H4 (cell line): ENCODE results near the gene ZFR. TPM values are rescaled to one million over a fixed set of nuclear protein-coding genes. Genes with fewer than 3 reads are reported as not detected.
A peak's percentile ranks its signal among the peaks of the same experiment; 100 is the strongest.
"Not testable (repeated sequence)": the region's sequence is repeated elsewhere in the genome, so short reads cannot be mapped to it uniquely, and the experiment has no call there.

Experiments
- DNase-seq: peaks from one replicate; pipeline ENCODE4 v3.0.0-alpha.2; 2015; ENCODE audit warnings: low spot score
- total RNA-seq: library from RNA; depleted of rRNA; stranded (reverse); fragments of >200 nt; shearing (Covaris generic); gene quantifications from 2 replicates; pipeline ENCODE4 v1.2.3, GENCODE V29; 2014

ZFR gene
- total RNA-seq, 1 experiment from 2014 or later, result 75.6 TPM

DNA sequence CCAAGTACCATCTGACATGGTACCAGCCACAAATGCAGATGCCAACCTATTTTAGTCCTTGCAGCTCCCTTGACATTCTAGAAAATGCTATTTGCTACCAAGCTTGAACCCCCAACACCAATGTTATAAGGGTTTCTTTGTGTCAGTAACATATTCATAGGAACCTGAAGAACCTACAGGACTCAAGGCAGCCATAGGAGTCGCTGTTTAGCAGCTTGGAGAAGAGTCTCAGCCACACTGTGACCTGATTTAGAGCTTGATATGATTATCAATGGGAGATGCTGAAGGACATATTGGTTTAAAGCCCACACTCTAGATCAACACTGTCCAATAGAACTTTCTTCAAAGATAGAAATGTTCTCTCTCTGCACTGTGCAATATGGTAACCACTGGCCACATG, 6.4 kb upstream of the ZFR start:
- no peak for DNase-seq

DNA sequence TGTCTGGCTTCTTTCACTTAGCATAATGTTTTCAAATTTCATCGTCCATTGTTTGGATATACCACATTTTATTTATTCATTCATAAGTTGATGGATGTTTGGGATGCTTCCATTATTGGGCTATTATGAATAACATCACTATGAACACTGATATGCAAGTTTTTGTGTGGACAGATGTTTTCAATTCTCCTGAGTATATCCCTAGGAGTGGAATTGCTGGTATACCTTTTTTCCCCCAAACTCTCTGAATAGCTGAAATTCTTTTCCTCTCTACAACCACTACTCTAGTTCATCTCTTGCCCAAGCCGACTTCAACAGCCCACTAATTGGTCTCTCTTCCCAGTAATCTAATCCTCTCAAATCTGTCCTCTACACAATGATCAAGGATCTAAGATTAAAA, 4.7 kb upstream of the ZFR start:
- DNase-seq, result no peak

DNA sequence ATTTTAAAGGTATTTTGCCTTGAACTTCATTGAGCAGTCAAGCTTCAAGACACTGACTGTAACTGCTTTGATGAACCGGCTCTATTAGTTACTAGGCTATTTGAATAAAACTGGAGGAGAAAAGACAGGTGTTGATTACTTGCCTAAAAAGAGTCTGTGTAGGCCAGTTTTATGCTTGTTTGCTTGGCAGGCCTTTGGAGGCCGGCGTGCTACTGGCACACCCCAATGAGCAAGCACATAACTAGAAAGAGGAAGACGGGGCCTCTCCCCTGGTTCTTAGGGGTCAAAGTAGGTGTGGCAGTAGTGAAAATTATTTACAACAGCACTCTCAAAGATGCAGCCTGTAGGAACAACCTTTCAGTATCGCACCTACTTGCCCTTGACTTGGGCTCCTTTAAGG, 2.1 kb upstream of the ZFR start:
- DNase-seq, result no peak

DNA sequence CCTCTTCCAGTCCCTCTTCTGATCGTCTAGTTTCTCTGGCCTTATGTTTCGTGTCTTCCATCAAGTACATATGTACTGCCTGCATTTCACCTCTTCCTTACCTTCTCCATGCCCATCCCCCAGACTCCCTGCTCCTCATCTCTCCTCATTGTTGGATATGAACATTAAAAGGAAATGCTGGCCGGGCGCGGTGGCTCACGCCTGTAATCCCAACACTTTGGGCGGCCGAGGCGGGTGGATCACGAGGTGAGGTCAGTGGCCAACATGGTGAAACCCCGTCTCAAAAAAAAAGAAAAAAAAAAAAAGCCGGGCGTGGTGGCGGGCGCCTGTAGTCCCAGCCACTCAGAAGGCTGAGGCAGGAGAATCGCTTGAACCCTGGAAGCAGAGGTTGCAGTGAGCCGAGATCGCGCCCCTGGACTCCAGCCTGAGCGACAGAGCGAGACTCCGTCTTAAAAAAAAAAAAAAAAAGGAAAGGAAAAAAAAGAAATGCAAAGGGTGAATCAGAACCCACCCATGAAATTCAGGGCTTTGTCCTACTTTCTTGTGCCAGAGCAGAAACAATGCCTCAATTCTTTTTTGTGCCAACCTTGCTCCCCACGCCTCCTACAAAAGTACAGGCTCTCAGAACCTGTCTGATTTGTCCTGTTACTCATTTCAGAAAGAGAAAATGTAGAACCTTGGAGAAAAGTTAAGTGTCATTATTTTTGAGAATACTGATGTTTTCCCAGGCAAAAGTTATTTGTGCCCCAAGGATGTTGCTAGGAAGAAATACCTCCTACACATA, 1.5 kb upstream of the ZFR start:
- DNase-seq, result no peak

DNA sequence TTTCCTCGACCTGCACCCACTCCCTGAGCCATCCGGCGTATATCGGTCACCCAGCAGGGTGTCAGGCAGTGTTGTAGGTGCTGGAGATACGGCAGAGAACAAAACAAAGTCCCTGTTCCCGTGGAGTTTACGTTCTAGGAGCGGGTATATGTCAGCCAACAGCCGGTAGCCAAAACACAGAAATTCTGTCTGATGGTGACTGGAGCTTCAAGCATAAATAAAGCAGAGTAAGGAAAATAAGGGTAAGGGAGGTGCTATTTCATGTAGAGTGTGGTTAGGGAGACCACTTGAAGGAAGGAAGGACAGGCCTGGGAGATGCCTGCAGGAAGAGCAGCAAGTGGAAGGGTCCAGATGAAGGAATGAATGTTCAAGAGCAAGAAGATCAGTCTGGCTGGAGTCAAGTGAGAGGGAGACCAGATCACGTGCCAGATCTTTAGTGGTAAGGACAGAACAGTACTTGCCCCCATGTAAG, 783 bp upstream of the ZFR start:
- DNase-seq, result no peak

DNA sequence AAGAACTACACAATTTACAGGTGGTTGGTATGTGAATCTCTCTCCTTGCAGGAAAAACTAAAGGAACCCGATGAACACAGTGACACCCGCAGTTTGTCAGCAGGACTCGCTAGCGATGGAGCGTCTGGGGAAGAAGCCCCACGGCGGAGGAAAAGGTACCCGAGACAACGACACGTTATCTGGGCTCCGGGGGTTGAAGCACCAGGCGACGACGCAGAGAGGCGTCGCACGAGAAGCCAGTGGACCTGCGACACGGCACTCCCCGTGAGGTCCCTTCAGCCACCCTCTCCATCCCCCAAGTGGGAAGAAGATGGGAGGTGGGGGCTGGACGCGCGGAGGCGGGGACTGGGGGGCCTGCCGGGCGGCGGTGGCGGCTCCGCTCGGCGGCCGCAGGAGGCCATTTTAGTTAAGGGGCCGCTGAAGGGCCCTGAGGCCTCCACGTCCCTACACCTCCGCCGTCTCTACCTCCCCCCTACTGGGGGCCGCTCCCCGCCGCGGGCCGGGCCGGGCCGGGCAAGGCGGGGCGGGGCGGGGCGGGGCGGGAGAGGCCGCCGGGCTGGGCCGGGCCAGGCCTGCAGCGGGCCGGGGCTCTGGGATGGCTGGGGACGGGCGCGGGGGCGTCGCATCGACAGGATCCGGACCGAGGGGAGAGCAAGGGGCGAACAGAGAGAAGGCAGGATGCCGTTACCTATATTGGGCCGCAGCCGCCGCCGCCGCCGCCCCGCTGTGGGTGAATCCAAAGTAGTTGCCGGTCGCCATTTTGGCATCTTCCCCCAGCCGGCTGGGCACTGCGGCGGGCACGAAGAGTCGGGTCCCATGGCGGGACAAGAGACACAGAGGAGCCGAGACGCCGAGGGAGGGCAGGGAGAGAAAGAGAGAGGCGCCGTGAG, 754 bp downstream of the ZFR start:
- peak; percentile 32 for DNase-seq

DNA sequence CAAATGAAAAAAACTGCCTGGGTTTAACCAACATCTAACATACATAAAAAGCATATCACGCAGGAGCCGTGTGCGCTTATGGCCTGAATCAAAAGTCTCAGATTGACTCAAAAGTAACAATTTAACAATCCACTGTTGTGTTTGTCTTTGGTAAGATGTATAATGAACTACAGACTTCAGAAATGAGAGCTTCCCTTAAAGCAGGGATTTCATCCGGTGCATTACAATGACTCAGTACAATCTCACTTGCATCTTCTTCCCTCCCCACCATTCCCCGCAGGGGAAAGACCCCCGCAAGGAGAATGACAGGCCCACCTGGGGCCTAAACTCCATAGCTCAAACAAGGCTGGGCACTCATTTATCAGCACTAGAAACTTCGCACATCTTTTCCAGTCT, 1.4 kb downstream of the ZFR start:
- DNase-seq, result no peak

DNA sequence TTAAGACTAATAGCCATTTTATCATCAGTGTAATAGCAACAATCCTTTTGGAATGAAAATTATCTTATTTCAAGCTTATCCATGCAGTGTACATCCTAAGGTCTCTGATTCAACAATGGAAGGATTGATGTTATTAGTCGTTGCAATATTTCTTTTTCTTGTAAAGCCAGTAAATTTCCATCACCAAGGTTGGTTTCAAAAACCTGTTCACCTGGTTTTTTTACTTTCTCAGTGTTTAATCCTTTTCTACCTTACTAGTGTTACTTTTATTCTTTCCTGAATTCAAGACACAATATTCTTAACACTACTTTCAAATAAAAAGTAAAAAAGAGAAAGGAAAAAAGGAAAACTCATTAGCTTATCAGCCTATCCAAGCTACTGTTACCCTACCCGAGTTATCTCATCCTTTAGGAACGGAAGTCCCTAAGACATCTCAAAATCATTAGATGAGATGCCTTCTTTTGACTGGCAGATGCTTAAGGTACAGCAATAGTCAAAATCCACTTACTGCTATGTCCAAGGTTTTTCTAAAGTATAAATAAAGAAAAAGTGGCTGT, 5.4 kb downstream of the ZFR start:
- no peak for DNase-seq

DNA sequence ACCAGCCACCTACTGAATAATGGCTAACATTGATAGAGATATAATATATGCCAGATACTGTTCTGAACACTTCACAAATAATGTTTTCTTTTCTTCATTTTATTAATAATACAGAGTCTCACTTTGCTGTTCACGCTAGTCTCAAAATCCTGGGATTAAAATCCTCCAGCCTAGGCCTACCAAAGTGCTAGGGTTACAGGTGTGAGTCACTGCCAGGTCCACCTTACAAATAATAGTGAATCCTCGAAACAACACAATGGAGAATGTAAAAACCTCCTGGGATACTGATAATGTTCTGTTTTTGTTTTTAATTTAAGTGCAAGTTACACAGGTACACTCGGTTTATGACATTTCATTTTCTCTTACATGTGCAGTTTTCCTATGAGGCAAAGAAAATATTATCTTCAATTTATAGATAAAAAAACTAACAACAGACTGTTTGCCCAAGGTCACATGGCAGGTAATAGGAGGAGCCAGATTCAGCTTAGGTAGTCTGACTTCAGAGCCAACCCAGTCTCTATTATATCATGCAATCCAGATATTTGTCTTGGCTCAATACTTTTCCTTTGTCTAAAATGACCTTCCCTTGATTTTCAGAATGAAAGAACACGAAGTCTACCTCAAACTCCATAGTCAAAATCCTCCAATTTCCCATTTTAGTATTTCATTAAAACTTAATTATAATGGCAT, 7.8 kb downstream of the ZFR start:
- DNase-seq, result no peak

DNA sequence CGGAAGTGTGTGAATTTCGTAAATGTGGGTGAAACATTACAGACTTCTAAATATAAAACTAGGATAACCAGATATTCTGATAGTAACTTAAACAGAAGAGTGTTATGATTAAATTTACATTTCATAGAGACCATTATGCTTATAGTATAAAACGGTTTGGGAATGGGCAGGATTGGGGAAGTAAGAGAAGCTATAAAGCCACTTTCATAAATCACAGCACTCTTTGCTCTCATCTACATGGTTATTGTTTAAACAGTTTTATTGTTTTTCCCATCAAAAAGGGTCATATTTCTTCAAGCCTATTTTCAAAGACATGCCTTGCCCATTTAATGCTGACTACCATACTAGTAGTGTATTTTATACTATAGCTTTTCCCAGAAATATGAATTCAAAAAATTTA, 9.2 kb downstream of the ZFR start:
- DNase-seq, result no peak

DNA sequence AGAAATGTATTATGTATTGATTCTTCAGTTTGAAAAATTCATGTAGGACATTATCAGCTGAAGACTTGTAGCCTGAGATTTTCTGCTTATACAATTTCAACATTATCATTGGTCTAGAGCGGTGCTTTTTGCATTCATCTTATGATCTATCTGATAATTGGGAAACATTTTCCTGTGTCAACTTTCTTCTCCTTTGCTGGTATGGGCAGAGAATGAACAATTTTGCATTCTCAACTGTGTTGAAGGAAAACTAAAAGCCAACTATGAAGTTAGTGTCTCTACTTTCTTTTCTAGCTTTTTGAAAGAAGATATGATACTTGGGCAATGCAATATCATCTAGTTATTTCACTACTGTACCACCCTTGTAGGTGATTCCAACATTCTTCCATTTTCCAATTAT, 10.3 kb downstream of the ZFR start:
- no peak for DNase-seq

DNA sequence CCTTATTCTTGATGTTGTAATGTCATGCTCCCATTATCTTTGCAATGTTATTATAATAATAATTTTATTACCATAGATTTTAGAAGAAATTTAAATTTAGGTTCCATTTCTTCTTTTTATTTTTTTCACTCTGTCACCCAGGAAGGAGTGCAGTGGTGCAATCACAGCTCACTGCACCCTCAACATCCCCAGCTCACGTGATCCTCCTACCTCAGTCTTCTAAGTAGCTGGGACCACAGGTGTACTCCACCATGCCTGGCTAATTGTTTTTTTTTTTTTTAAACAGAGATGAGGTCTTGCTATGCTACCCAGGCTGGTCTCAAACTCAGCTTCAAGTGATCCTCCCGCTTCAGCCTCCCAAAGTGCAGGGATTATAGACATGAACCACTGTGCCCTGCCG, 11.9 kb downstream of the ZFR start:
- DNase-seq, result no peak

DNA sequence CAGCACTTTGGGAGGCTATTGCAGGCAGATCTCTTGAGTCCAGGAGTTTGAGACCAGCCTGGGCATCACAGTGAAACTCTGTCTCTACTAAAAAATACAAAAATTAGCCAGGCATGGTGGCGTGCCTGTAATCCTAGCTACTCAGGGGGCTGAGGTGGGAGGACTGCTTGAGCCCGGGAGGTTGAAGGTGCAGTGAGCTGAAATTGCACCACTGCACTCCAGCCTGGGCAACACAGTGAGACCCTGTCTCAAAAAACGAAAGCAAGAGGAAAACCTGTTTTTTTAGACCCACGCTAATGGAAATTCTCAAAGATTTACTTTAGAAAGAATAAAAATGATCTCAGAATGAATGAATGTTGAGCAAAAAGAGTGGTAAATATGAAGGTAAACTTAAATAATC, 13.7 kb downstream of the ZFR start:
- not testable (repeated sequence) for DNase-seq

DNA sequence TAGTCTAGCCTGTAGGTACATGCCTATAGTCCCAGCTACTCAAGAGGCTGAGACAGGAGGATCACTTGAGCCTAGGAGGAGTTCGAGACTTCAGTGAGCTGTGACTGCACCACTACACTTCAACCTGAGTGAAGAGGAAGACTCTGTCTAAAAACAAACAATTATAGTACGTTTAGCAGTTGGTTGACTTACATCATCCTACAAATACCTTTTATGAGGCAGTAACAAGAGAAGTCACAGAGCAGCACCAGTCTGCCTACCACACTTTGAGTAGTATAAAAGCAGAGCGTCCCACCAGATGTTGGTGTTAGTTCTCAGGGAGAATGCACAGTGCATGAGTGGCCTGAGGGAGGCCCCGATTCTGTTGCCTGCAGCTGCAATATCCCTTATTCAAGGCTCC, 16.1 kb downstream of the ZFR start:
- DNase-seq, result no peak

DNA sequence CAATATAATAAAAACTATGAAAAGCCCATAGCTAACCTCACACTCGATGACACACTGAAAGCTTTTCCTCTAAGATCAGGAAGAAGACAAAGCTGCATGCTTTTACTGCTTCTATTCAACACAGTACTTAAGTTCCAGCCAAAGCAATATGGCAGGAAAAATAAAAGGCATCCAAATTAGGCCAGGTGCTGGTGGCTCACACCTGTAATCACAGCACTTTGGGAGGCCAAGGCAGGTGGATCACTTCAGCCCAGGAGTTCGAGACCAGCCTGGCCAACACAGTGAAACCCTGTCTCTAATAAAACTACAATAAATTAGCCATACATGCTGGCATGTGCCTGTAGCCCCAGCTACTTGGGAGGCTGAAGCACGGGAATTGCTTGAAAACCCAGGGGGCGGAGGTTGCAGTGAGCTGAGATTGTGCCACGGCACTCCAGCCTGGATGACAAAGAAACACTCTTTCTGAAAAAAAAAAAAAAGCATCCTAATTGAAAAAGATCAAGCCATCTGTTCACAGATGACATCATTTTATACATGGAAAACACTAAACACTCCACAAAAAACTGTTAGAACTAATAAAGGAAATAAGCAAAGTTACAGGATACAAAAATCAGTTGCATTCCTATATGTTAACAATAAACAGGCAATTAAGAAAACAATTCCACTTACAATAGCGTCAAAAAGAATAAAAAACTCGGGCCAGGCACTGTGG, 17.9 kb downstream of the ZFR start:
- no peak for DNase-seq

DNA sequence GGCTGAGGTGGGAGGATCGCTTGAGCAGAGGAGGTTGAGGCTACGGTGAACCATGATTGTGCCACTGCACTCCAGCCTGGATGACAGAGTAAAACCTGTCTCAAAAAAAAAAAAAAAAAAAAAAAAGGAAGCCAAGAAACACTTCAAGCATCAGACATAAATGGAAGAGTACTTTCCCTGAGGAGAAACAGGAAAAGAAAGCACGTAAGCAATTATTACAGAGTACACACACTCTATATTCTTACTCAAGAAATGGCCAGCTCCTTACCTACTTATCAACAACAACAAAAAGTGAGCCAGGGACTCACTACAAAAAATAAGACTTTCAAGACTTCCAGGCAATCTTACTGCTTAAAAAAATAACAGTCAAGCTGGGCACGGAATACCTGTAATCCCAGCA, 21.8 kb downstream of the ZFR start:
- no peak for DNase-seq

DNA sequence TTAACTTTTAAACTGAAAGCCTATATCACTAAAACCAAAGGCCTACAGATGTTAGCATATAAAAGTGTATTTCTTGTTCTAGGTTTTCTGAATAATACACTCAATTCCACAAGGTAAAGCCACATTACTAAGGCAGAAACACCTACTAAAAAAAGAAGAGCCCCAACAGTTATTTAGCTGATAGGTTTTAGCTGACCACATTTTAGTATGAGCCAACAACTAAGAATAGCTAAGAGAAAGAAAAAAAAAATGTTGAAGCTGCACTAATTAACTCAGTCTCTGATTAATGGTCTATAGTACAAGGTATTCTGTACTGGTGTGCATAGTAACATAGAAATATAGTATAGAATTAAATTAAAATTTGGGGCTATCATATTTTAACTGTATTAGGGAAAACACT, 23.5 kb downstream of the ZFR start:
- DNase-seq, result no peak

DNA sequence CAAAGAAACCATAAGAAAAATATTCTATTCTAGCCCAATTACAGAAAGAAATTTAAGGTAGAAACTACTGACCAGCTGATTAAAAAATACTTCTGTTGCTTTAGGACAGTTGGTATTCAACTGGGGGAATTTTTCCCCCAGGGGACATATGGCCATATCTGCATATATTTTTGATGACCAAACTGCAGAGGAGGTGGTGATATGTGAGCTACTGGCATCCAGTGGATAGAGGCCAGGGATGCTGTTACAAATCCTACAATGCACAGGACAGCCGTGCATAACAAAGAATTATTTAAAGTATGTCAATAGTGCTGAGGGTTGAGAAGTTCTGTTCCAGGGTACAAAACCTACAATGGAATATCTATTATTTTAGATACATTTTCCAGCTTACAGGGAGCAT, 24.0 kb downstream of the ZFR start:
- no peak for DNase-seq

DNA sequence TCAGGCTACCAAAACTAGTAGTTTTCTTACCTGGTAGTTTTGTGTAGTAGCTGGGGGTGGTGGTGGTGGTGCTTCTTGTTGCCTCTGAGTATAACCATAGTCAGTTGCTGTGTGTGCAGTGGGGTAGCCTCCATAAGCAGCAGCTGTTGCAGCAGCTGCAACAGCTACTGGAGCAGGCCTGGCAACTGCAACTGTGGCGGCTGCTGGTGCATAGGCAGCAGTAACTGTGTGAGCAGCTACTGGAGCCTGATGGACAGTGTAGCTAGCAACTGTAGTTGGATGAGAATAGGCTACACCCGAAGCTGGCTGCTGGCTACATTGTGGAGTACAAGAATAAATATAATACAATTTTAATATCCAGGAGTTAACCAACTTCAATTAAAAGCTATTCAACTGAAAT, 24.7 kb downstream of the ZFR start:
- DNase-seq, result no peak

DNA sequence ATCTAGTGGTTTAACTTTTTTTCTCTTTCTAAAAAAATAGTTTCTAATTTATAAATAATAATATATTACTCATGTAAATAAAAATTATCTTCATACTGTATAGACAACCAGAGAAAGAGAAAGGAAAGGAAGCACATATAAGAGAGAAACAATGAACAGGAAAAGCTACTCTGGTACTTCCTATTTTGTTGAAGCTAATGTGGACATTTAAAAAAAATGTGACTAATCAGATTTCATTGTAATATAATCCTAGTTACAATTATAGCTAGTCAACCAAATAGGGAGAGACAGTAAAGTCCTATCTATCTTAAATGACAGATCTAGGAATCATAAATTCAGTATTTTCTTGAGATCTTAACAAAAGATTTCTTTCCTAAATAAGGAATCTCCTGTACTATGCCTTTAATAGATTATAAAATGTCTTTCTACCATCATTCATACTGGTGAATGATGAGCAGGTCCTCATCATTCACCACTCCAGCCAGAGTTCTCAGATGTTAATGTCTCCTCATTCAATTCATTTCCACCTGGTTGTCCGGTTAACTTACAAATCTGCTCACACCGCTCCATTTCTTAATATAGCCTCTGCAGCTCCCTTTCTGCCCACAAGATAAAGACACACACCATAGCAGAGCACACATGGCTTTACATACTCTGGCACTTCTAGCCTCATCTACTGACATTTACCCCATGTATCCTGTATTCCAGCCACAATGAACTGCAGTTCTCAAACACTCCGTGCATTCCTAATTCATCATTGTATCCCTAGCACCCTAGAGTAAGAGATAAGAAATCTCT, 30.9 kb downstream of the ZFR start:
- DNase-seq, result no peak

DNA sequence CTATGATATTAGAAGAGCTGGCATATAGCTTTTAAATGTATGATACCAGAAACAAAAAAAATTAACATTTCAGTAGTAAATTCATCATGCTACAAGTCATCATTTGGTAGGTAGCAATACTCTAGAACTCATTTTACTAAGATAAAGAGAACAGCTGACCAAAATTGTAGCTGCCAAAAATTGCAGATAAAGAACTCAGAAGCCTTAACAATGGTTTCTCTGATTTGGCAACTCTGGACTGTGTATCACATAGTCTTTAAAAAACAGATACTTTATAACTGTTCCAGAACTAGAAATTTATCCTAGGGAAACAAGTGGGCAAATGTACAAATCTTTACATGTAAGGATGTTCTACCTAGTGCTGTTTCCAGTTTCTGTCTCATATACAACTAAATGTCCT, 33.9 kb downstream of the ZFR start:
- no peak for DNase-seq
